ENCODE data around the gene FANCE. TPM values are rescaled to one million over a fixed set of nuclear protein-coding genes. Genes with fewer than 3 reads are reported as not detected.

Gene FANCE
- total and polyA plus RNA-seq, 2 experiments from 2014 or later, result 5.4 to 25.5 TPM

DNA sequence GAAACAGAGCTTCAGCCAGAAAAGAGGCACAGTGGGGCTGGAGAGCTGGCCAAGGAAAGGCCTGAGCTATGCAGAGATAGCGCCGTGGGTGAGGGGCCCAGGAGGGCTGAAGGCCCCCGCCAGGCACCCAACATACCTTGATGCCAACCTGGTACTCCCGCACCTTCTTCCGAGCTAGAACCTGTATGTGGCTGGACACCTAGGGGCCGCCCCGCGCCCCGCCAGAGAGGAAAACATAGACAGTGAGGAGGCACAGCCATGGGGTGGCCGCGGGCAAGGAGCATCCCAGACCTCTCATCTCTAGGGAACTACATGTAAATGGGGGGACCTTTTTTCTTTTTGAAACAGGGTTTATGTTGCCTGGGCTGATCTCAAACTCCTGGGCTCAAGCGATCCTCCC is 28.0 kb downstream of the FANCE start:
- H3K36me3 Mint-ChIP-seq (ENCODE audit: low read depth), result peaks cover 39% of the 10 kb centered on the region
- TF ChIP-seq CREB1 (CRISPR knock-in tag; IDR thresholded peaks at IDR 0.05; ENCODE audit: low read depth) (no peak), EZH2 (IDR thresholded peaks at IDR 0.05; ENCODE audit: low read depth, unreplicated experiment) (no peak), POLR2AphosphoS5 (IDR thresholded peaks at IDR 0.05; ENCODE audit: low read depth) (no peak), EZH2phosphoT487 (IDR thresholded peaks at IDR 0.05; ENCODE audit: unreplicated experiment) (no peak), STAT1 (IDR thresholded peaks at IDR 0.05; ENCODE audit: unreplicated experiment) (no peak)
- TF ChIP-seq, protein P1, sequence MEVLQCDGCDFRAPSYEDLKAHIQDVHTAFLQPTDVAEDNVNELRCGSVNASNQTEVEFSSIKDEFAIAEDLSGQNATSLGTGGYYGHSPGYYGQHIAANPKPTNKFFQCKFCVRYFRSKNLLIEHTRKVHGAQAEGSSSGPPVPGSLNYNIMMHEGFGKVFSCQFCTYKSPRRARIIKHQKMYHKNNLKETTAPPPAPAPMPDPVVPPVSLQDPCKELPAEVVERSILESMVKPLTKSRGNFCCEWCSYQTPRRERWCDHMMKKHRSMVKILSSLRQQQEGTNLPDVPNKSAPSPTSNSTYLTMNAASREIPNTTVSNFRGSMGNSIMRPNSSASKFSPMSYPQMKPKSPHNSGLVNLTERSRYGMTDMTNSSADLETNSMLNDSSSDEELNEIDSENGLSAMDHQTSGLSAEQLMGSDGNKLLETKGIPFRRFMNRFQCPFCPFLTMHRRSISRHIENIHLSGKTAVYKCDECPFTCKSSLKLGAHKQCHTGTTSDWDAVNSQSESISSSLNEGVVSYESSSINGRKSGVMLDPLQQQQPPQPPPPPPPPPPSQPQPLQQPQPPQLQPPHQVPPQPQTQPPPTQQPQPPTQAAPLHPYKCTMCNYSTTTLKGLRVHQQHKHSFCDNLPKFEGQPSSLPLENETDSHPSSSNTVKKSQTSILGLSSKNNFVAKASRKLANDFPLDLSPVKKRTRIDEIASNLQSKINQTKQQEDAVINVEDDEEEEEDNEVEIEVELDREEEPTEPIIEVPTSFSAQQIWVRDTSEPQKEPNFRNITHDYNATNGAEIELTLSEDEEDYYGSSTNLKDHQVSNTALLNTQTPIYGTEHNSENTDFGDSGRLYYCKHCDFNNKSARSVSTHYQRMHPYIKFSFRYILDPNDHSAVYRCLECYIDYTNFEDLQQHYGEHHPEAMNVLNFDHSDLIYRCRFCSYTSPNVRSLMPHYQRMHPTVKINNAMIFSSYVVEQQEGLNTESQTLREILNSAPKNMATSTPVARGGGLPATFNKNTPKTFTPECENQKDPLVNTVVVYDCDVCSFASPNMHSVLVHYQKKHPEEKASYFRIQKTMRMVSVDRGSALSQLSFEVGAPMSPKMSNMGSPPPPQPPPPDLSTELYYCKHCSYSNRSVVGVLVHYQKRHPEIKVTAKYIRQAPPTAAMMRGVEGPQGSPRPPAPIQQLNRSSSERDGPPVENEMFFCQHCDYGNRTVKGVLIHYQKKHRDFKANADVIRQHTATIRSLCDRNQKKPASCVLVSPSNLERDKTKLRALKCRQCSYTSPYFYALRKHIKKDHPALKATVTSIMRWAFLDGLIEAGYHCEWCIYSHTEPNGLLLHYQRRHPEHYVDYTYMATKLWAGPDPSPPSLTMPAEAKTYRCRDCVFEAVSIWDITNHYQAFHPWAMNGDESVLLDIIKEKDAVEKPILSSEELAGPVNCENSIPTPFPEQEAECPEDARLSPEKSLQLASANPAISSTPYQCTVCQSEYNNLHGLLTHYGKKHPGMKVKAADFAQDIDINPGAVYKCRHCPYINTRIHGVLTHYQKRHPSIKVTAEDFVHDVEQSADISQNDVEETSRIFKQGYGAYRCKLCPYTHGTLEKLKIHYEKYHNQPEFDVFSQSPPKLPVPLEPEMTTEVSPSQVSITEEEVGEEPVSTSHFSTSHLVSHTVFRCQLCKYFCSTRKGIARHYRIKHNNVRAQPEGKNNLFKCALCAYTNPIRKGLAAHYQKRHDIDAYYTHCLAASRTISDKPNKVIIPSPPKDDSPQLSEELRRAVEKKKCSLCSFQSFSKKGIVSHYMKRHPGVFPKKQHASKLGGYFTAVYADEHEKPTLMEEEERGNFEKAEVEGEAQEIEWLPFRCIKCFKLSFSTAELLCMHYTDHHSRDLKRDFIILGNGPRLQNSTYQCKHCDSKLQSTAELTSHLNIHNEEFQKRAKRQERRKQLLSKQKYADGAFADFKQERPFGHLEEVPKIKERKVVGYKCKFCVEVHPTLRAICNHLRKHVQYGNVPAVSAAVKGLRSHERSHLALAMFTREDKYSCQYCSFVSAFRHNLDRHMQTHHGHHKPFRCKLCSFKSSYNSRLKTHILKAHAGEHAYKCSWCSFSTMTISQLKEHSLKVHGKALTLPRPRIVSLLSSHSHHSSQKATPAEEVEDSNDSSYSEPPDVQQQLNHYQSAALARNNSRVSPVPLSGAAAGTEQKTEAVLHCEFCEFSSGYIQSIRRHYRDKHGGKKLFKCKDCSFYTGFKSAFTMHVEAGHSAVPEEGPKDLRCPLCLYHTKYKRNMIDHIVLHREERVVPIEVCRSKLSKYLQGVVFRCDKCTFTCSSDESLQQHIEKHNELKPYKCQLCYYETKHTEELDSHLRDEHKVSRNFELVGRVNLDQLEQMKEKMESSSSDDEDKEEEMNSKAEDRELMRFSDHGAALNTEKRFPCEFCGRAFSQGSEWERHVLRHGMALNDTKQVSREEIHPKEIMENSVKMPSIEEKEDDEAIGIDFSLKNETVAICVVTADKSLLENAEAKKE (CRISPR knock-in tag; IDR thresholded peaks at IDR 0.05), result no peak
- TF ChIP-seq, protein P2, sequence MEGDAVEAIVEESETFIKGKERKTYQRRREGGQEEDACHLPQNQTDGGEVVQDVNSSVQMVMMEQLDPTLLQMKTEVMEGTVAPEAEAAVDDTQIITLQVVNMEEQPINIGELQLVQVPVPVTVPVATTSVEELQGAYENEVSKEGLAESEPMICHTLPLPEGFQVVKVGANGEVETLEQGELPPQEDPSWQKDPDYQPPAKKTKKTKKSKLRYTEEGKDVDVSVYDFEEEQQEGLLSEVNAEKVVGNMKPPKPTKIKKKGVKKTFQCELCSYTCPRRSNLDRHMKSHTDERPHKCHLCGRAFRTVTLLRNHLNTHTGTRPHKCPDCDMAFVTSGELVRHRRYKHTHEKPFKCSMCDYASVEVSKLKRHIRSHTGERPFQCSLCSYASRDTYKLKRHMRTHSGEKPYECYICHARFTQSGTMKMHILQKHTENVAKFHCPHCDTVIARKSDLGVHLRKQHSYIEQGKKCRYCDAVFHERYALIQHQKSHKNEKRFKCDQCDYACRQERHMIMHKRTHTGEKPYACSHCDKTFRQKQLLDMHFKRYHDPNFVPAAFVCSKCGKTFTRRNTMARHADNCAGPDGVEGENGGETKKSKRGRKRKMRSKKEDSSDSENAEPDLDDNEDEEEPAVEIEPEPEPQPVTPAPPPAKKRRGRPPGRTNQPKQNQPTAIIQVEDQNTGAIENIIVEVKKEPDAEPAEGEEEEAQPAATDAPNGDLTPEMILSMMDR (conservative IDR thresholded peaks at IDR 0.05; ENCODE audit: low read depth in 2 of 2), result no peak
- TF ChIP-seq, protein P3, sequence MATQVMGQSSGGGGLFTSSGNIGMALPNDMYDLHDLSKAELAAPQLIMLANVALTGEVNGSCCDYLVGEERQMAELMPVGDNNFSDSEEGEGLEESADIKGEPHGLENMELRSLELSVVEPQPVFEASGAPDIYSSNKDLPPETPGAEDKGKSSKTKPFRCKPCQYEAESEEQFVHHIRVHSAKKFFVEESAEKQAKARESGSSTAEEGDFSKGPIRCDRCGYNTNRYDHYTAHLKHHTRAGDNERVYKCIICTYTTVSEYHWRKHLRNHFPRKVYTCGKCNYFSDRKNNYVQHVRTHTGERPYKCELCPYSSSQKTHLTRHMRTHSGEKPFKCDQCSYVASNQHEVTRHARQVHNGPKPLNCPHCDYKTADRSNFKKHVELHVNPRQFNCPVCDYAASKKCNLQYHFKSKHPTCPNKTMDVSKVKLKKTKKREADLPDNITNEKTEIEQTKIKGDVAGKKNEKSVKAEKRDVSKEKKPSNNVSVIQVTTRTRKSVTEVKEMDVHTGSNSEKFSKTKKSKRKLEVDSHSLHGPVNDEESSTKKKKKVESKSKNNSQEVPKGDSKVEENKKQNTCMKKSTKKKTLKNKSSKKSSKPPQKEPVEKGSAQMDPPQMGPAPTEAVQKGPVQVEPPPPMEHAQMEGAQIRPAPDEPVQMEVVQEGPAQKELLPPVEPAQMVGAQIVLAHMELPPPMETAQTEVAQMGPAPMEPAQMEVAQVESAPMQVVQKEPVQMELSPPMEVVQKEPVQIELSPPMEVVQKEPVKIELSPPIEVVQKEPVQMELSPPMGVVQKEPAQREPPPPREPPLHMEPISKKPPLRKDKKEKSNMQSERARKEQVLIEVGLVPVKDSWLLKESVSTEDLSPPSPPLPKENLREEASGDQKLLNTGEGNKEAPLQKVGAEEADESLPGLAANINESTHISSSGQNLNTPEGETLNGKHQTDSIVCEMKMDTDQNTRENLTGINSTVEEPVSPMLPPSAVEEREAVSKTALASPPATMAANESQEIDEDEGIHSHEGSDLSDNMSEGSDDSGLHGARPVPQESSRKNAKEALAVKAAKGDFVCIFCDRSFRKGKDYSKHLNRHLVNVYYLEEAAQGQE (IDR thresholded peaks at IDR 0.05; ENCODE audit: unreplicated experiment), result no peak
- ATAC-seq, result no peak

More for the DNA sequence above, 28.0 kb downstream of the FANCE start:
- Histone ChIP-seq H3K4me2 (no peak overlapping the region), H3F3A (replicated peaks; ENCODE audit: low read depth) (peaks cover 4% of the 10 kb centered on the region; the same call in 1 of the 2 replicates), H3K9me2 (ENCODE audit: insufficient read depth) (no peaks in the 10 kb centered on the region), H3K27me3 (ENCODE audit: insufficient read depth) (no peaks in the 10 kb centered on the region), H3K79me2 (replicated peaks; ENCODE audit: insufficient read depth) (no peaks in the 10 kb centered on the region; the same call in 1 of the 2 replicates), H4K20me1 (replicated peaks; ENCODE audit: insufficient read depth) (peaks cover 3% of the 10 kb centered on the region; the same call in 1 of the 2 replicates), H3K36me3 (ENCODE audit: insufficient read depth) (0 out of 2 replicates have a peak, but pooled peaks cover 6% of the 10 kb centered on the region), H3K27ac (ENCODE audit: low read depth) (no peak overlapping the region), H3K4me3 (no peak overlapping the region), H2AFZ (no peak overlapping the region), H3K4me1 (ENCODE audit: insufficient read depth) (peaks cover 7% of the 10 kb centered on the region)
- Mint-ChIP-seq H3K4me1 (peaks cover 19% of the 10 kb centered on the region), H3K9me3 (no peaks in the 10 kb centered on the region; the same call in 2 of the 3 replicates), H3K27me3 (ENCODE audit: insufficient read depth, low read depth, poor library complexity) (peaks cover 20% of the 10 kb centered on the region), H3K27ac (0 out of 2 replicates have a peak overlapping the region, but pooled peaks have one; percentile 36), H3K4me3 (no peak overlapping the region)
- DNase-seq (ENCODE audit: low spot score), result no peak
